ENCODE data around the gene RGCC.

RGCC gene

DNA sequence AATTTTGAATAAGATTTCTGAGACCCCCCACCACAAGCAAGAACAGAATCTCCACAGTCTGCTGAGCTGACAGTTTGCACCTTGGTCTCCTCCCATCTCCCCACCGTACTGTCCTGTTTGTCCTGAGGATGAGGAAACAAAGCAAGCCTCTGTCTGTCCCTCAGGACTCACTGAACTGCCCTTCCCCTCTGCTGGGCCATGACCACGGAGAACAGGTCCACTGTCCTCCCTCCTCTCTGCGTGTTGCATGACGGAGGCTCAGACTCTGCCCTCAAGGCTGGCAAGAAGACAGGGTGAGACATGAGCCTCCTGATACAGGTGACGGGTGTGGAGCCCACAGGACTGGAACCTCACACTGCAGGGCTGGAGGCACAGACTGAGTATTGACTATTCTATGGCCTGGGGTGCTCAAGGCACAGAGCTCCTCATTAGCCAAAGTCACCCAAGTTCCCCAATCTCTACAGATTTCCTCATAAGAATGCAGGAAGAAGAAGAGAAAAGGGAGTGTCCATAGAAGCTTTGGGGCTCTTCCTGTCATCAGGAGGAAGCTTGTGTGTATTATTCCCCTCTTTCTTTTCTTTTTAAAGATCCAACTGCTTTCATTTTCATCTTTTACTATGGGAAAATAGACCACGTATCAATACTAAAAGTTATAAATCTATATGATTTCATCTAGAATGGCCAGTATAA is 22.4 kb upstream of the RGCC start:
- Histone ChIP-seq H3K36me3 (ENCODE audit: control insufficient read depth, insufficient read depth, low read length) (no peaks in the 10 kb centered on the region), H3K9me3 (ENCODE audit: control insufficient read depth, low read length) (no peaks in the 10 kb centered on the region), H3K4me1 (ENCODE audit: control insufficient read depth, insufficient read depth, low read length, poor library complexity, severe bottlenecking) (no peaks in the 10 kb centered on the region), H3K27me3 (replicated peaks; ENCODE audit: control insufficient read depth, insufficient read depth, low read length, poor library complexity, severe bottlenecking) (no peaks in the 10 kb centered on the region), H3K27ac (ENCODE audit: insufficient read depth, low read length, poor library complexity, severe bottlenecking) (no peak overlapping the region), H3K4me3 (ENCODE audit: insufficient read depth, low read depth, low read length, poor library complexity, severe bottlenecking) (no peak overlapping the region)
- DNase-seq, result no peak

- no peak for DNase-seq
- Histone ChIP-seq H3K27me3 (replicated peaks; ENCODE audit: control insufficient read depth, insufficient read depth, low read length, poor library complexity, severe bottlenecking) (no peaks in the 10 kb centered on the region), H3K36me3 (ENCODE audit: control insufficient read depth, insufficient read depth, low read length) (no peaks in the 10 kb centered on the region), H3K9me3 (ENCODE audit: control insufficient read depth, low read length) (no peaks in the 10 kb centered on the region), H3K27ac (ENCODE audit: insufficient read depth, low read length, poor library complexity, severe bottlenecking) (no peak overlapping the region), H3K4me3 (ENCODE audit: insufficient read depth, low read depth, low read length, poor library complexity, severe bottlenecking) (no peak overlapping the region), H3K4me1 (ENCODE audit: control insufficient read depth, insufficient read depth, low read length, poor library complexity, severe bottlenecking) (no peaks in the 10 kb centered on the region)
Measured at GRCh38 chr13:41443969-41444368, 13.4 kb upstream of the RGCC start.

- no peaks in the 10 kb centered on the region for H3K27me3 ChIP-seq (replicated peaks; ENCODE audit: control insufficient read depth, insufficient read depth, low read length, poor library complexity, severe bottlenecking)
- peaks cover 5% of the 10 kb centered on the region for H3K4me1 ChIP-seq (ENCODE audit: control insufficient read depth, insufficient read depth, low read length, poor library complexity, severe bottlenecking)
- no peak overlapping the region for H3K4me3 ChIP-seq (ENCODE audit: insufficient read depth, low read depth, low read length, poor library complexity, severe bottlenecking)
- H3K9me3 ChIP-seq (ENCODE audit: control insufficient read depth, low read length), result no peaks in the 10 kb centered on the region
- no peak for DNase-seq
- no peak overlapping the region for H3K27ac ChIP-seq (ENCODE audit: insufficient read depth, low read length, poor library complexity, severe bottlenecking)
- H3K36me3 ChIP-seq (ENCODE audit: control insufficient read depth, insufficient read depth, low read length), result no peaks in the 10 kb centered on the region
Measured at GRCh38 chr13:41452462-41452861, 4.9 kb upstream of the RGCC start.

DNA sequence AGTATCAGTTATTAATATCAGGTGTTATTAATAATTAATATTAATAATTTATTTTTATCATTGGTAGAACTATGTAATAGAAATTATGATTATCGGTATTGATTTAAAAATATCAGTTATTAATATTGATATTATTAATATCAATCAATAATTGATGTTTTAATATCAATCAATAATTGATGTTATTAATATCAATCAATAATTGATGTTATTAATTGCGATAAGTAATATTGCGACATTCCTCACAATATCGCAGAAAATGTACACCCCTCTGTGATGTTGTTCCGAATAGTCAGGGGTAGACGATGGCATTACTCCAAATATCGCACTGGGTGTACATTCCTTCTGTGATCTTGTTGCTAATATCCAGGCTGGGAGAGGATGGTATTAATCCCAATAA is 3.7 kb upstream of the RGCC start:
- DNase-seq, result no peak
- Histone ChIP-seq H3K4me1 (ENCODE audit: control insufficient read depth, insufficient read depth, low read length, poor library complexity, severe bottlenecking) (peaks cover 5% of the 10 kb centered on the region), H3K4me3 (ENCODE audit: insufficient read depth, low read depth, low read length, poor library complexity, severe bottlenecking) (no peak overlapping the region), H3K27ac (ENCODE audit: insufficient read depth, low read length, poor library complexity, severe bottlenecking) (no peak overlapping the region), H3K9me3 (ENCODE audit: control insufficient read depth, low read length) (no peaks in the 10 kb centered on the region), H3K36me3 (ENCODE audit: control insufficient read depth, insufficient read depth, low read length) (no peaks in the 10 kb centered on the region), H3K27me3 (replicated peaks; ENCODE audit: control insufficient read depth, insufficient read depth, low read length, poor library complexity, severe bottlenecking) (no peaks in the 10 kb centered on the region)

GRCh38 chr13:41454170-41454569 is 3.2 kb upstream of the RGCC start:
- no peaks in the 10 kb centered on the region for H3K27me3 ChIP-seq (replicated peaks; ENCODE audit: control insufficient read depth, insufficient read depth, low read length, poor library complexity, severe bottlenecking)
- peaks cover 5% of the 10 kb centered on the region for H3K4me1 ChIP-seq (ENCODE audit: control insufficient read depth, insufficient read depth, low read length, poor library complexity, severe bottlenecking)
- no peak for DNase-seq
- no peak overlapping the region for H3K27ac ChIP-seq (ENCODE audit: insufficient read depth, low read length, poor library complexity, severe bottlenecking)
- H3K36me3 ChIP-seq (ENCODE audit: control insufficient read depth, insufficient read depth, low read length), result no peaks in the 10 kb centered on the region
- no peaks in the 10 kb centered on the region for H3K9me3 ChIP-seq (ENCODE audit: control insufficient read depth, low read length)
- no peak overlapping the region for H3K4me3 ChIP-seq (ENCODE audit: insufficient read depth, low read depth, low read length, poor library complexity, severe bottlenecking)

- no peaks in the 10 kb centered on the region for H3K9me3 ChIP-seq (ENCODE audit: control insufficient read depth, low read length)
- no peak for DNase-seq
- no peaks in the 10 kb centered on the region for H3K27me3 ChIP-seq (replicated peaks; ENCODE audit: control insufficient read depth, insufficient read depth, low read length, poor library complexity, severe bottlenecking)
- H3K27ac ChIP-seq (ENCODE audit: insufficient read depth, low read length, poor library complexity, severe bottlenecking), result peak overlapping the region; percentile 66
- H3K4me3 ChIP-seq (ENCODE audit: insufficient read depth, low read depth, low read length, poor library complexity, severe bottlenecking), result no peak overlapping the region
- H3K4me1 ChIP-seq (ENCODE audit: control insufficient read depth, insufficient read depth, low read length, poor library complexity, severe bottlenecking), result peaks cover 13% of the 10 kb centered on the region
- peaks cover 6% of the 10 kb centered on the region for H3K36me3 ChIP-seq (ENCODE audit: control insufficient read depth, insufficient read depth, low read length)
Measured at GRCh38 chr13:41455725-41456419, 1.5 kb upstream of the RGCC start.

- DNase-seq, result no peak
- peak overlapping the region; percentile 93 for H3K27ac ChIP-seq (ENCODE audit: insufficient read depth, low read length, poor library complexity, severe bottlenecking)
- no peaks in the 10 kb centered on the region for H3K27me3 ChIP-seq (replicated peaks; ENCODE audit: control insufficient read depth, insufficient read depth, low read length, poor library complexity, severe bottlenecking)
- H3K36me3 ChIP-seq (ENCODE audit: control insufficient read depth, insufficient read depth, low read length), result peaks cover 16% of the 10 kb centered on the region
- peaks cover 30% of the 10 kb centered on the region for H3K4me1 ChIP-seq (ENCODE audit: control insufficient read depth, insufficient read depth, low read length, poor library complexity, severe bottlenecking)
- peak overlapping the region; percentile 93 for H3K4me3 ChIP-seq (ENCODE audit: insufficient read depth, low read depth, low read length, poor library complexity, severe bottlenecking)
- no peaks in the 10 kb centered on the region for H3K9me3 ChIP-seq (ENCODE audit: control insufficient read depth, low read length)
Measured at GRCh38 chr13:41457589-41458186, 338 bp downstream of the RGCC start.

DNA sequence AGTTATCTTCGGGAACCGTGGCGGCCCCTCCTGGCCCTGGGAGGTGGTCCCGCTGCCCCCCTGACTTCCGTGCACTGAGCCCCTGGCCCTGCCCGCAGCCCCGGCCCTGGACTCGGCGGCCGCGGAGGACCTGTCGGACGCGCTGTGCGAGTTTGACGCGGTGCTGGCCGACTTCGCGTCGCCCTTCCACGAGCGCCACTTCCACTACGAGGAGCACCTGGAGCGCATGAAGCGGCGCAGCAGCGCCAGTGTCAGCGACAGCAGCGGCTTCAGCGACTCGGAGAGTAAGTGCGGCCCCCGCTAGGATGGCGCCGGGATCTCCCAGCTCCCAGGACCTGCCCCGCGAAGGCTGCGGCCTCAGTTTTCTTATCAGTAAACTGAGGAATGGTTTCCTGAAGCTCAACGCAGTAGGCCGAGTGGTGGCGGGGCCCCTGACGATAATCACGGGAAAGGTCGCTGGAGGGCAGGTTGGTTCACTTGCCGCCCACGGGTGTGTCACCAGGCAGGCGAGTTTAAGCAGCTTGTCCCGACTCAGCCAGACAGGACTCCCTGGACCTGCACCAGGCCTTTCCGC is 924 bp downstream of the RGCC start:
- Histone ChIP-seq H3K4me3 (ENCODE audit: insufficient read depth, low read depth, low read length, poor library complexity, severe bottlenecking) (peak overlapping the region; percentile 93), H3K4me1 (ENCODE audit: control insufficient read depth, insufficient read depth, low read length, poor library complexity, severe bottlenecking) (peaks cover 34% of the 10 kb centered on the region), H3K27me3 (replicated peaks; ENCODE audit: control insufficient read depth, insufficient read depth, low read length, poor library complexity, severe bottlenecking) (no peaks in the 10 kb centered on the region), H3K9me3 (ENCODE audit: control insufficient read depth, low read length) (no peaks in the 10 kb centered on the region), H3K27ac (ENCODE audit: insufficient read depth, low read length, poor library complexity, severe bottlenecking) (peak overlapping the region; percentile 93), H3K36me3 (ENCODE audit: control insufficient read depth, insufficient read depth, low read length) (peaks cover 16% of the 10 kb centered on the region)
- DNase-seq, result no peak

DNA sequence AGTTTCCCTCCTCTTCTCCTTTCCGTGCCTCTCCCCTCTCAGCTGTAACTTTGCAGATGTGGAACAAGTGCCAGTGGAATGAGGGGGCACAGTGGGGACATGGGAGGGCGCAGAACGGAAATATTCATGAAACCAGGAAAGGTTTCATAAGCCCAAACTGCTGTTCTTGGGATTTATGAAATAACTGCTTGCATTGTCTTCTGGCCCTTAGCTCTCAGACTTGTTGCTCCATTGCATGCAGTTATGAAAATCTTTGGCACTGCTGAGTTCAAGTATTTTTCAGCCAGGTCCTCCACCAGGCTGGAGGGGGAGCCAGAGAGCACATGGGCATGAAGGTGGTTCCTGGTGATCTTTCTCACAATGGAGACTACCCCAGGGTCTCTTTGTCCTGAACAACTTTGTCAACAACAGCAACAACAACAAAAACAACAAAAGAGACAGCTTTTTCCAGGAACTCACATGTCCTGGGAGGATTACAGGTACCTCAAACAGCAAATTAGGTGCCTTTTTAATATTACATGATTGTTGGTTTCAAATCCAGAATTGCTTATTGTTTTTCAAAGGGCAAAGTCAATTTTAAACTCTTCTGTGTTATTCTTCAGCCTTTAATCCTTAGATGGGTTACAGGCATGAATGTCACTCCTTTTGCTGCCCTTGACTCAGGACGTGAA is 1.5 kb downstream of the RGCC start:
- Histone ChIP-seq H3K4me1 (ENCODE audit: control insufficient read depth, insufficient read depth, low read length, poor library complexity, severe bottlenecking) (peaks cover 39% of the 10 kb centered on the region), H3K27me3 (replicated peaks; ENCODE audit: control insufficient read depth, insufficient read depth, low read length, poor library complexity, severe bottlenecking) (no peaks in the 10 kb centered on the region), H3K27ac (ENCODE audit: insufficient read depth, low read length, poor library complexity, severe bottlenecking) (peak overlapping the region; percentile 93), H3K9me3 (ENCODE audit: control insufficient read depth, low read length) (no peaks in the 10 kb centered on the region), H3K4me3 (ENCODE audit: insufficient read depth, low read depth, low read length, poor library complexity, severe bottlenecking) (peak overlapping the region; percentile 93), H3K36me3 (ENCODE audit: control insufficient read depth, insufficient read depth, low read length) (peaks cover 16% of the 10 kb centered on the region)
- DNase-seq, result peak in 1 of 3 donors; percentile 50

Data from effector memory CD4-positive, alpha-beta T cell (primary cell).